Astrocyte (in vitro differentiated cells and primary cell): ENCODE results near the gene CAMK1D.

Experiments used
- CTCF ChIP-seq: IDR thresholded peaks from 2 replicates; pipeline ENCODE4 v1.5.1; 2011; ENCODE audit warnings: low read depth, mild to moderate bottlenecking, inconsistent platforms, low read length, moderate library complexity; ENCODE audit not compliant: insufficient read depth
- EZH2 ChIP-seq: IDR thresholded peaks from 2 replicates; pipeline ENCODE4 v1.6.1; 2012; ENCODE audit warnings: mild to moderate bottlenecking, low read length, inconsistent platforms; ENCODE audit not compliant: insufficient read depth

- TF ChIP-seq CTCF (no peak), EZH2 (no peak)
Measured at GRCh38 chr10:12529976-12530375, 180.6 kb downstream of the CAMK1D start.
